Measurements from ENCODE around the gene SYDE2. TPM values are rescaled to one million over a fixed set of nuclear protein-coding genes. Genes with fewer than 3 reads are reported as not detected.
A peak's percentile ranks its signal among the peaks of the same experiment; 100 is the strongest.

The SYDE2 gene
- total RNA-seq, 4 donors from 2014 or later, result 75.5 to 119 (median 99.3) TPM

DNA sequence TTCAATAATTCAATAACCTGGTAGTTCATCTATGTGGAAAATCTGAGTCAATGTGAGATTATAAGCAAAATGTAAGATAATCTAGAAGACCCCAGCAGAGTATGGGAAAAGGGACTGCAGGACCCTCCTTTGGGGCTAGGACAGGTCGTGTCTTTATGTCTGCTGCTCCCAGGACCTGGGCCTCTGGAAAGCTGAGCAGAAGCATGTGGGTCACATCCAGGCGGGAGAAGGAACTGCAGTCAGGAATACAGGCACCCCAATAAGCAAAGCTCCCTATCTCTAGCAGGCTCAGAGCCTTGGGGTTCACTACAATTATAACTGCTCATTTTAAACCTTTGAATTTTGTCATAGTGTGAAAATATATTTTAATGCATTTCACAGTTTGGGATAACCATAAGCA lies 78.6 kb downstream of the SYDE2 start:
- TF ChIP-seq POLR2A (IDR thresholded peaks at IDR 0.05; ENCODE audit: low read depth), result no peak
- TF ChIP-seq EP300 (IDR thresholded peaks at IDR 0.05), result no peak
- TF ChIP-seq, protein P1, sequence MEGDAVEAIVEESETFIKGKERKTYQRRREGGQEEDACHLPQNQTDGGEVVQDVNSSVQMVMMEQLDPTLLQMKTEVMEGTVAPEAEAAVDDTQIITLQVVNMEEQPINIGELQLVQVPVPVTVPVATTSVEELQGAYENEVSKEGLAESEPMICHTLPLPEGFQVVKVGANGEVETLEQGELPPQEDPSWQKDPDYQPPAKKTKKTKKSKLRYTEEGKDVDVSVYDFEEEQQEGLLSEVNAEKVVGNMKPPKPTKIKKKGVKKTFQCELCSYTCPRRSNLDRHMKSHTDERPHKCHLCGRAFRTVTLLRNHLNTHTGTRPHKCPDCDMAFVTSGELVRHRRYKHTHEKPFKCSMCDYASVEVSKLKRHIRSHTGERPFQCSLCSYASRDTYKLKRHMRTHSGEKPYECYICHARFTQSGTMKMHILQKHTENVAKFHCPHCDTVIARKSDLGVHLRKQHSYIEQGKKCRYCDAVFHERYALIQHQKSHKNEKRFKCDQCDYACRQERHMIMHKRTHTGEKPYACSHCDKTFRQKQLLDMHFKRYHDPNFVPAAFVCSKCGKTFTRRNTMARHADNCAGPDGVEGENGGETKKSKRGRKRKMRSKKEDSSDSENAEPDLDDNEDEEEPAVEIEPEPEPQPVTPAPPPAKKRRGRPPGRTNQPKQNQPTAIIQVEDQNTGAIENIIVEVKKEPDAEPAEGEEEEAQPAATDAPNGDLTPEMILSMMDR (IDR thresholded peaks at IDR 0.05), result no peak
- no peak for TF ChIP-seq POLR2AphosphoS5 (IDR thresholded peaks at IDR 0.05)
- no peak overlapping the region for H3K27ac ChIP-seq (replicated peaks in 1 of 4)
- no peaks in the 10 kb centered on the region for H3K36me3 ChIP-seq
- WGBS, result 85% methylated on average over 2 of the region's 2 CpGs
- no peaks in the 10 kb centered on the region for H3K27me3 ChIP-seq
- no peaks in the 10 kb centered on the region for H3K9me3 ChIP-seq
- H3K4me3 ChIP-seq, result no peak overlapping the region
- intact Hi-C loops (cut with DNase I), result no loop called here
- peaks cover 0 to 8% (median 0%) of the 10 kb centered on the region in 4 donors for H3K4me1 ChIP-seq
- DNase-seq (ENCODE audit: extremely low spot score), result no peak

DNA sequence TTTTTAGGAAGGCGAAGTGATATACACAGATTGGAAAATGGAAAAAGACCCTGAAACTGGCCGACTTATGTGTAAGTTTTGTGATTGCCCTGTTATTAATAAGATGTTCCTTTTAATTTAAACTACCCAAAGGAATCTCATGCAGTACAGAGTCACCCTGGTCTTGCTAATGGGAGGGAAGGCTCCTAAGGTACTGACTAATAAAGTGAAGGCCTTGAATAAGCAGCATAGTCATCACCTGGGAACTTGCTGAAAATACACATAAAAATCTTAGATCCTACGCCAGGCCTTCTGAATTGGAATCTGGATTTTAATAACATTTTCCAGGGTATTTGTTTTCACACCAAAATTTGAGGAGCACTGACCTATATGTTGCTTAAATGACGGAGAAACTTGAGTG lies 79.1 kb downstream of the SYDE2 start:
- Histone ChIP-seq H3K36me3 (no peaks in the 10 kb centered on the region), H3K4me1 (peaks cover 0 to 8% (median 0%) of the 10 kb centered on the region in 4 donors), H3K4me3 (no peak overlapping the region), H3K27me3 (no peaks in the 10 kb centered on the region), H3K9me3 (no peaks in the 10 kb centered on the region), H3K27ac (replicated peaks in 1 of 4) (no peak overlapping the region)
- no peak for DNase-seq (ENCODE audit: extremely low spot score)
- intact Hi-C loops (cut with DNase I), result no loop called here
- 93% methylated on average over 4 of the region's 4 CpGs for WGBS
- TF ChIP-seq, protein P1 (IDR thresholded peaks at IDR 0.05), result no peak
- TF ChIP-seq POLR2A (IDR thresholded peaks at IDR 0.05; ENCODE audit: low read depth), result no peak

DNA sequence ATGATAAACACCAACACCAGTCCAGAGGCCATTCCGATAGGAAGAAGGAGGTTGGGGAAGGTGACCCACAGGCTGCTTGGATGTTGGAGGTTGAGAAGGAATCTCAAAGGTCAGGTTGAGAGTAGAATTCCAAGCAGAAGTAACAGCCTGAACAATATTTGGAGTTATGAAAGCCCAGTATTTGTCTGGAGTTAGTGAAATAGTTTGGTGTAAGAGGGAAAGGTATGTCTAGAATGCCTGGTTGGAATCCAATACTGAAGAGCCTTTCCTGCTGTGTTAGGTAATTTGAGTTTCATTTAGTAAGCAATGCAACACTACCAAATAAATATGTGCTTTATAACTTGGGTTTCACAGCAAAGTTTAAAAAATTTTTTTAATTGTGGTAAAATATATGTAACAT lies 82.1 kb downstream of the SYDE2 start:
- intact Hi-C loops (cut with DNase I), result no loop called here

DNA sequence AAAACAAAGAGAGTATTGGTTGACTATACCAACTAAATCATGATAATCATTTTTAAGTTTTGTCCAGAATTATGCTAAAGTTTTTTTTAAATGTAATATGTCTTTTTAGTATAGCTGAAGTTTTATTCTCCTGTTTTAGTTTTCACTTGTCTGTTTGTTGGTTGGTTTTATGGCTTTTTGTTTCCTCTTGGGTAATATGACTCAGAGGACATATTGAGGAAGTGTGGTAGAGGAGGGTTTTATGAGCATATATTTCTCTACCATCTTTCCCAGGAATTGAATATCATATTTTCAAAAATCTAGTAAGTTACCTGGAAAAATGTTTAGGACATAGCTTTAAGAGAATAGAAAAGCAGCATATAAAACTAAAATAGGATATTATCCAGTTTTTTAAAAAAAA lies 84.0 kb downstream of the SYDE2 start:
- H3K4me3 ChIP-seq, result no peak overlapping the region
- DNase-seq (ENCODE audit: extremely low spot score), result no peak
- peaks cover 0 to 8% (median 0%) of the 10 kb centered on the region in 4 donors for H3K4me1 ChIP-seq
- H3K36me3 ChIP-seq, result no peaks in the 10 kb centered on the region
- no peaks in the 10 kb centered on the region for H3K27me3 ChIP-seq
- H3K9me3 ChIP-seq, result no peaks in the 10 kb centered on the region
- H3K27ac ChIP-seq (replicated peaks in 1 of 4), result no peak overlapping the region
- intact Hi-C loops (cut with DNase I), result no loop called here
- TF ChIP-seq POLR2A (IDR thresholded peaks at IDR 0.05; ENCODE audit: low read depth) (no peak), EP300 (IDR thresholded peaks at IDR 0.05) (no peak), POLR2AphosphoS5 (IDR thresholded peaks at IDR 0.05) (no peak)
- TF ChIP-seq, protein P1 (IDR thresholded peaks at IDR 0.05), result no peak

More for the DNA sequence above, 82.1 kb downstream of the SYDE2 start:
- TF ChIP-seq, protein P1 (IDR thresholded peaks at IDR 0.05), result no peak
- no peak for TF ChIP-seq POLR2A (IDR thresholded peaks at IDR 0.05; ENCODE audit: low read depth)
- Histone ChIP-seq H3K27me3 (no peaks in the 10 kb centered on the region), H3K9me3 (no peaks in the 10 kb centered on the region), H3K4me3 (no peak overlapping the region), H3K36me3 (no peaks in the 10 kb centered on the region), H3K27ac (replicated peaks in 1 of 4) (peak overlapping the region in 1 of 4 donors; percentile 35), H3K4me1 (peaks cover 0 to 8% (median 0%) of the 10 kb centered on the region in 4 donors)
- no peak for DNase-seq (ENCODE audit: extremely low spot score)
- WGBS, result 82% methylated on average over 1 of the region's 1 CpG

DNA sequence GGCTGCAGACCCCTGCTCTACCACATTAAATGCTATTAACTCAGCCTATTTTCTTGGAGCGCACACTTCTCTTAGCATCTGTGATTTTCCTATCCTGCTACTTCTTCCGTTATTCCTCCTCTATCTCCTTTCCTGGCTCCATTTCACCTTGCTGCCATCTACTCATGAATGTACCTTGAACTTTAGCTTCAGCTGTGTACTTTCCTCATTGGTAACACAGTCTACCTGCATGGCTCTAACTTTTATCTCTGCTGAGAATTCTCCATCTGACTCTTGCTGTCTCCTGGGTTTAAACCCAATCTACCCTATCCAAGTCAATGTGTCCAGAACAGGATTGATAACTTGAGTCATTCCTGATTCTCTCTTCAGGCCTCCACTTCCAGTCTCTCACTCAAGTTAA lies 84.9 kb downstream of the SYDE2 start:
- DNase-seq (ENCODE audit: extremely low spot score), result no peak
- Histone ChIP-seq H3K27me3 (no peaks in the 10 kb centered on the region), H3K4me3 (no peak overlapping the region), H3K4me1 (peaks cover 0 to 8% (median 0%) of the 10 kb centered on the region in 4 donors), H3K36me3 (no peaks in the 10 kb centered on the region), H3K27ac (replicated peaks in 1 of 4) (no peak overlapping the region), H3K9me3 (no peaks in the 10 kb centered on the region)
- WGBS, result 98% methylated on average over 2 of the region's 2 CpGs
- TF ChIP-seq EP300 (IDR thresholded peaks at IDR 0.05) (no peak), POLR2AphosphoS5 (IDR thresholded peaks at IDR 0.05) (no peak), POLR2A (IDR thresholded peaks at IDR 0.05; ENCODE audit: low read depth) (no peak)
- TF ChIP-seq, protein P1 (IDR thresholded peaks at IDR 0.05), result no peak
- intact Hi-C loops (cut with DNase I), result no loop called here
